H1 (cell line): ENCODE data around the gene SMOC2. TPM values are rescaled to one million over a fixed set of nuclear protein-coding genes. Genes with fewer than 3 reads are reported as not detected.

ENCODE experiments used
- CTCF ChIA-PET: fragments of 300-600 bp; sonication (Branson Sonifier 250); formaldehyde crosslinking; loops from one replicate; lab custom pipeline; 2021; ENCODE audit not compliant: partially characterized antibody; lab: Charles Lee
- POLR2A ChIA-PET: fragments of 300-600 bp; sonication (Branson Sonifier 250); formaldehyde crosslinking; loops from one replicate; lab custom pipeline; 2021; ENCODE audit warnings: inconsistent platforms; ENCODE audit not compliant: partially characterized antibody; lab: Charles Lee
- DNase-seq, 2 experiments: peaks; one replicate each; pipeline versions ENCODE4 v3.0.0 to v3.0.0-alpha.2; 2010 to 2022; ENCODE audit warnings: low spot score in 2 of 2, low read depth in 1 of 2, mixed read lengths in 1 of 2
- FAIRE-seq: peaks from 2 replicates; lab custom pipeline; 2011; peaks lifted over from hg19 to GRCh38; lab: Jason Lieb, UNC
- H2AFZ ChIP-seq: 2 replicates; pipeline ENCODE4 v1.8.1; 2012; ENCODE audit warnings: low read length, inconsistent platforms
- H2AK5ac ChIP-seq: 2 replicates; pipeline ENCODE4 v1.6.1; 2013; ENCODE audit warnings: low read depth, low read length
- H2BK120ac ChIP-seq: replicated peaks from 2 replicates; pipeline ENCODE3; 2013; ENCODE audit warnings: low read depth, low read length, inconsistent platforms
- H2BK12ac ChIP-seq: 2 replicates; pipeline ENCODE4 v1.6.1; 2013; ENCODE audit warnings: low read depth, low read length
- H2BK15ac ChIP-seq: 2 replicates; pipeline ENCODE4 v1.6.1; 2013; ENCODE audit warnings: low read length
- H2BK20ac ChIP-seq: 2 replicates; pipeline ENCODE4 v1.6.1; 2013; ENCODE audit warnings: low read length
- H2BK5ac ChIP-seq: 2 replicates; pipeline ENCODE4 v1.6.1; 2013; ENCODE audit warnings: low read depth, low read length
- H3K14ac ChIP-seq: 2 replicates; pipeline ENCODE4 v1.6.1; 2013; ENCODE audit warnings: inconsistent platforms; ENCODE audit not compliant: insufficient read length
- H3K18ac ChIP-seq: 2 replicates; pipeline ENCODE4 v1.6.1; 2013; ENCODE audit warnings: low read length; ENCODE audit errors: extremely low read depth
- H3K23ac ChIP-seq: 2 replicates; pipeline ENCODE4 v1.6.1; 2013; ENCODE audit warnings: inconsistent platforms; ENCODE audit not compliant: insufficient read length
- H3K23me2 ChIP-seq: 2 replicates; pipeline ENCODE4 v1.6.1; 2013; ENCODE audit warnings: low read depth, low read length
- H3K27ac ChIP-seq: 2 replicates; pipeline ENCODE4 v1.6.1; 2011; ENCODE audit warnings: low read depth, low read length, inconsistent platforms
- H3K27me3 ChIP-seq, 4 experiments: replicated peaks in 1 of 4; 1 replicate in 1 of 4; 2 replicates in 3 of 4; pipeline versions ENCODE4 v1.6.1 to v1.8.1; 2011 to 2013; ENCODE audit warnings: low read length in 3 of 4, mild to moderate bottlenecking in 3 of 4, inconsistent platforms in 2 of 4, mixed read lengths in 2 of 4, moderate library complexity in 1 of 4; ENCODE audit not compliant: control insufficient read depth in 3 of 4, insufficient read depth in 3 of 4; ENCODE audit errors: extremely low read depth in 1 of 4
- H3K36me3 ChIP-seq, 4 experiments: 2 replicates each; pipeline versions ENCODE4 v1.6.1 to v1.8.1; 2011 to 2013; ENCODE audit warnings: mild to moderate bottlenecking in 4 of 4, low read length in 3 of 4, moderate library complexity in 2 of 4, control low read depth in 1 of 4, inconsistent platforms in 1 of 4; ENCODE audit not compliant: insufficient read depth in 4 of 4, control insufficient read depth in 2 of 4
- H3K4ac ChIP-seq: replicated peaks from 2 replicates; pipeline ENCODE3; 2013; ENCODE audit warnings: low read length, low read depth, mixed read lengths, inconsistent platforms; ENCODE audit not compliant: insufficient read length
- H3K4me1 ChIP-seq, 4 experiments: replicated peaks in 1 of 4; 1 replicate in 1 of 4; 2 replicates in 3 of 4; pipeline versions ENCODE4 v1.6.1 to v1.8.1; 2011 to 2013; ENCODE audit warnings: low read length in 3 of 4, inconsistent platforms in 2 of 4, mixed read lengths in 1 of 4; ENCODE audit not compliant: insufficient read depth in 4 of 4, control insufficient read depth in 3 of 4
- H3K4me2 ChIP-seq, 2 experiments: 2 replicates each; pipeline versions ENCODE4 v1.6.1 to v1.8.1; 2011 to 2013; ENCODE audit warnings: low read depth in 2 of 2, low read length in 2 of 2, control low read depth in 1 of 2, inconsistent platforms in 1 of 2, mild to moderate bottlenecking in 1 of 2; ENCODE audit not compliant: insufficient read depth in 1 of 2
- H3K4me3 ChIP-seq, 4 experiments: fragments of 200-600, 300-600 bp in 1 of 4; sonication (generic), shearing (Covaris generic), sonication (Bioruptor Twin) in 1 of 4; 2 replicates each; pipeline versions ENCODE4 v1.5.1 to v1.8.1; 2011 to 2016; ENCODE audit warnings: low read length in 4 of 4, low read depth in 3 of 4, control low read depth in 2 of 4, inconsistent platforms in 2 of 4, mild to moderate bottlenecking in 2 of 4, mixed read lengths in 1 of 4, moderate library complexity in 1 of 4; ENCODE audit not compliant: insufficient read depth in 2 of 4; ENCODE audit errors: extremely low read depth in 1 of 4
- H3K56ac ChIP-seq: replicated peaks from 2 replicates; pipeline ENCODE3; 2013; ENCODE audit warnings: low read depth, mild to moderate bottlenecking, mixed read lengths, low read length, inconsistent platforms; ENCODE audit not compliant: insufficient read length
- H3K79me1 ChIP-seq: 2 replicates; pipeline ENCODE4 v1.6.1; 2013; ENCODE audit warnings: low read depth, low read length, control low read depth
- H3K79me2 ChIP-seq, 2 experiments: 2 replicates each; pipeline versions ENCODE4 v1.6.1 to v1.8.1; 2012 to 2013; ENCODE audit warnings: low read length in 2 of 2, mild to moderate bottlenecking in 2 of 2, inconsistent platforms in 1 of 2; ENCODE audit not compliant: insufficient read depth in 2 of 2, control insufficient read depth in 1 of 2
- H3K9ac ChIP-seq, 4 experiments: replicated peaks in 1 of 4; 1 replicate in 1 of 4; 2 replicates in 3 of 4; pipeline versions ENCODE4 v1.6.1 to v1.8.1; 2011 to 2013; ENCODE audit warnings: low read depth in 3 of 4, low read length in 3 of 4, control low read depth in 2 of 4, mild to moderate bottlenecking in 2 of 4, moderate library complexity in 2 of 4, inconsistent platforms in 1 of 4; ENCODE audit errors: extremely low read depth in 1 of 4
- H3K9me3 ChIP-seq, 2 experiments: 2 replicates each; pipeline versions ENCODE4 v1.6.1 to v1.8.1; 2012 to 2013; ENCODE audit warnings: mild to moderate bottlenecking in 2 of 2, moderate library complexity in 2 of 2, control low read depth in 1 of 2, inconsistent platforms in 1 of 2, low read depth in 1 of 2, low read length in 1 of 2, mixed read lengths in 1 of 2; ENCODE audit not compliant: insufficient read depth in 2 of 2
- H4K20me1 ChIP-seq, 2 experiments: replicated peaks in 1 of 2; 2 replicates each; pipeline versions ENCODE3 to v1.8.1; 2011 to 2013; ENCODE audit warnings: inconsistent platforms in 2 of 2, low read length in 2 of 2, mild to moderate bottlenecking in 1 of 2; ENCODE audit not compliant: insufficient read depth in 2 of 2, control insufficient read depth in 1 of 2
- H4K5ac ChIP-seq: 2 replicates; pipeline ENCODE4 v1.6.1; 2013; ENCODE audit warnings: low read length, low read depth, mixed read lengths, inconsistent platforms; ENCODE audit not compliant: insufficient read length
- H4K8ac ChIP-seq: 2 replicates; pipeline ENCODE4 v1.8.0; 2013; ENCODE audit warnings: mild to moderate bottlenecking, moderate library complexity, low read length, inconsistent platforms; ENCODE audit not compliant: insufficient read depth; ENCODE audit errors: extremely low read depth
- H4K91ac ChIP-seq: replicated peaks from 2 replicates; pipeline ENCODE3; 2013; ENCODE audit warnings: low read length, mixed read lengths, inconsistent platforms; ENCODE audit not compliant: insufficient read length
- BACH1 ChIP-seq: IDR thresholded peaks from 2 replicates; pipeline ENCODE4 v1.6.1; 2012; ENCODE audit warnings: low read length, improper control_type of control experiment
- FOSL1 ChIP-seq: IDR thresholded peaks from 2 replicates; pipeline ENCODE4 v1.6.1; 2011; ENCODE audit warnings: mild to moderate bottlenecking, low read depth, low read length, moderate library complexity; ENCODE audit not compliant: insufficient read depth
- KDM1A ChIP-seq: fragments of 200-600, 300-600 bp; sonication (generic); IDR thresholded peaks from 2 replicates; pipeline ENCODE4 v1.7.1; 2016; ENCODE audit warnings: mild to moderate bottlenecking, low read length, borderline replicate concordance
- POU5F1 ChIP-seq: IDR thresholded peaks from 2 replicates; pipeline ENCODE4 v1.6.1; 2011; ENCODE audit warnings: low read depth, mild to moderate bottlenecking, low read length, moderate library complexity
- WGBS, 2 experiments: shearing (Covaris generic) in 1 of 2; methylation state at CpG; one replicate each; pipeline versions ENCODE4 v1.1.6 to v1.1.7; 2013 to 2015; ENCODE audit warnings: low lambda C conversion rate in 2 of 2, mixed read lengths in 2 of 2, inconsistent platforms in 1 of 2, low coverage in 1 of 2, missing lambda C conversion rate in 1 of 2; ENCODE audit not compliant: insufficient replicate concordance in 2 of 2, insufficient coverage in 1 of 2, insufficient read length in 1 of 2; ENCODE audit errors: extremely low coverage in 1 of 2, missing lambda C conversion rate in 1 of 2; 5-methylcytosine and 5-hydroxymethylcytosine counted together
- polyA plus RNA-seq, 7 experiments: library from polyadenylated mRNA; depleted of rRNA in 3 of 7; stranded (reverse) in 5 of 7; unstranded in 2 of 7; fragments of >200 nt in 5 of 7; fragments of 200-250 nt in 2 of 7; gene quantifications; 1 replicate in 5 of 7; 2 replicates in 1 of 7; 4 replicates in 1 of 7; pipeline versions ENCODE4 v1.2.1 to v1.2.3, GENCODE V29; 2011 to 2013; ENCODE audit warnings: missing spikeins in 2 of 7, mixed read lengths in 2 of 7
- total RNA-seq: library from RNA; stranded (reverse); fragmentation: NEBNext Ultra II Directional; extraction: Animal tissue kit (Norgen Biotek cat#: 25700); gene quantifications from 2 replicates; pipeline ENCODE4 v1.2.1, GENCODE V29; 2021
- TF ChIP-seq, protein P1 (sequence below): IDR thresholded peaks from 2 replicates; pipeline ENCODE4 v1.6.1; 2011; ENCODE audit warnings: low read depth, mild to moderate bottlenecking, low read length; ENCODE audit not compliant: insufficient read depth

The SMOC2 gene
- total and polyA plus RNA-seq, 2 of the 8 experiments (the other 6 are each of a cell fraction or from before 2014, with no cell fraction given): 7.7 to 8.5 TPM

DNA sequence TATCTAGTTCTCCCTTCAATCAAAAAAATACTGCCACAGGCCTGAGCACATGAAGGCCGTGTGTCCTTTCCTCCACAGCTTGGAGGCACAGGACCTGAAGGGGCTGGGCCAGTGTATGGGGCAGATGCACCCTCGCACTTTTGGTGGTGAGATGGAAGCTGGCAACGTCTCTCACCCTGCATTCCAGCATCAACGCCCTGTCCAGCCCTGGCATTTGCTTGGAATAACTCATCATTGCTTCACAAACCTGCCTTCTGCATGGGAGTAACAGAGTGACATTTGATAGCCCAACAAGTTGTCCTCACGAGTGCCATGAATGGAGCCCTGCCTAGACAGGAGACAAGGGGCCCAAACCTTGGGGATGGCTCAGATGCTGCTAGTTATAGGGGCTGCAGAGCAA, 257.9 kb downstream of the SMOC2 start:
- H3K18ac ChIP-seq: no peak overlapping the region
- no peak overlapping the region for H3K4me2 ChIP-seq
- H2AFZ ChIP-seq: no peak overlapping the region
- POLR2A ChIA-PET: no interaction called here
- H2BK20ac ChIP-seq: peak overlapping the region; percentile 55; the same call in 1 of the 2 replicates
- no peak overlapping the region for H3K56ac ChIP-seq
- no peak overlapping the region for H4K8ac ChIP-seq
- no peaks in the 10 kb centered on the region for H3K79me2 ChIP-seq
- no peak overlapping the region for H4K5ac ChIP-seq
- H3K9ac ChIP-seq: no peak overlapping the region
- H2AK5ac ChIP-seq: no peak overlapping the region
- H3K4me1 ChIP-seq: peaks cover 1 to 6% (median 3%) of the 10 kb centered on the region in 4 experiments; a peak in 4 of 7 replicates
- H3K36me3 ChIP-seq: no peaks in the 10 kb centered on the region
- TF ChIP-seq, protein P1, sequence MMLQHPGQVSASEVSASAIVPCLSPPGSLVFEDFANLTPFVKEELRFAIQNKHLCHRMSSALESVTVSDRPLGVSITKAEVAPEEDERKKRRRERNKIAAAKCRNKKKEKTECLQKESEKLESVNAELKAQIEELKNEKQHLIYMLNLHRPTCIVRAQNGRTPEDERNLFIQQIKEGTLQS: no peak
- TF ChIP-seq FOSL1 (no peak), KDM1A (no peak), POU5F1 (no peak), BACH1 (no peak)
- TF ChIP-seq, all 59 proteins: peak for 0
- FAIRE-seq (no peak), DNase-seq (no peak)
- no peak overlapping the region for H3K14ac ChIP-seq
- H3K27me3 ChIP-seq: no peaks in the 10 kb centered on the region
- no peaks in the 10 kb centered on the region for H3K9me3 ChIP-seq
- no peak overlapping the region for H3K4me3 ChIP-seq
- H3K79me1 ChIP-seq: no peaks in the 10 kb centered on the region
- no peak overlapping the region for H2BK12ac ChIP-seq
- no peaks in the 10 kb centered on the region for H4K20me1 ChIP-seq
- no peak overlapping the region for H2BK120ac ChIP-seq
- CTCF ChIA-PET: interaction anchor here (0.8 to 4.7 kb wide), 5 partner anchors 12 to 168 kb away, joined by 3 to 29 read pairs (median 3); no protein-coding TSS in a partner anchor
- no peak overlapping the region for H3K4ac ChIP-seq
- no peaks in the 10 kb centered on the region for H3K23me2 ChIP-seq
- H2BK5ac ChIP-seq: peak overlapping the region; percentile 7; the same call in 1 of the 2 replicates
- 0 out of 2 replicates have a peak overlapping the region, but pooled peaks have one; percentile 53 for H2BK15ac ChIP-seq
- no peak overlapping the region for H3K23ac ChIP-seq
- peak overlapping the region; percentile 29 for H4K91ac ChIP-seq
- no peak overlapping the region for H3K27ac ChIP-seq
- WGBS, 2 experiments: 95% methylated on average over 5 of the region's 5 CpGs; no CpG with 5 or more reads in 1 of the 2 experiments
